DOHH2 (cell line): Measurements from ENCODE around the gene WDFY2.

Experiments used
- CTCF ChIP-seq: fragments of 200-600 bp; sonication (generic); IDR thresholded peaks from one replicate; pipeline ENCODE4 v1.5.1; 2014; ENCODE audit warnings: antibody characterized with exemption, mild to moderate bottlenecking, low read depth, low read length; ENCODE audit not compliant: poor library complexity, severe bottlenecking
- EZH2phosphoT487 ChIP-seq: fragments of 200-600 bp; sonication (generic); IDR thresholded peaks from 2 replicates; pipeline ENCODE4 v1.6.1; 2017; ENCODE audit warnings: borderline replicate concordance, mild to moderate bottlenecking, antibody characterized with exemption, low read length, moderate library complexity, mixed read lengths

GRCh38 chr13:51770160-51770559, 185.9 kb downstream of the WDFY2 start:
- TF ChIP-seq CTCF (no peak), EZH2phosphoT487 (no peak)
